Spleen (tissue), 7 donors: ENCODE results near the gene TAB2.

ENCODE experiments used
- CTCF ChIP-seq, 11 experiments: fragments of 200-600 bp in 7 of 11; fragments of 450-650 bp in 4 of 11; sonication (generic) in 4 of 11; IDR thresholded peaks in 8 of 11; conservative IDR thresholded peaks in 3 of 11; 1 replicate in 7 of 11; 2 replicates in 4 of 11; pipeline versions ENCODE4 v1.4.0 to v1.8.0; 2016 to 2021; ENCODE audit warnings: antibody characterized with exemption in 11 of 11, inconsistent platforms in 4 of 11, mild to moderate bottlenecking in 1 of 11
- POLR2A ChIP-seq, 3 donors: fragments of 450-650 bp; IDR thresholded peaks; one replicate each; pipeline ENCODE4 v1.5.1; 2017; ENCODE audit warnings: antibody characterized with exemption in 3 of 3, mild to moderate bottlenecking in 1 of 3
- donor health status: DM: no; HTN: no; CAD: no; lungs with moderate emphysema.
- donor health status: DM: no; HTN: no; CAD: no.
- donor health status: DM: no; HTN: no; CAD: no.

GRCh38 chr6:149441740-149442139, 124.2 kb downstream of the TAB2 start:
- TF ChIP-seq POLR2A (IDR thresholded peaks at IDR 0.05) (no peak), CTCF (IDR thresholded peaks at IDR 0.05 in 8 of 11, conservative IDR thresholded peaks at IDR 0.05 in 3 of 11) (no peak)
